Measurements from ENCODE around the gene SBF2. TPM values are rescaled to one million over a fixed set of nuclear protein-coding genes. Genes with fewer than 3 reads are reported as not detected.

SBF2 gene
- polyA plus RNA-seq, 1 donor from 2014 or later: 2.6 TPM

GRCh38 chr11:10308201-10308954, 14.4 kb upstream of the SBF2 start:
- peaks cover 13 to 22% (median 18%) of the 10 kb centered on the region in 3 donors for H3K4me1 Mint-ChIP-seq
- H3K9me3 Mint-ChIP-seq: no peaks in the 10 kb centered on the region
- peak overlapping the region; percentile 66 to 96 (median 67) for H3K27ac Mint-ChIP-seq
- peaks cover 3% of the 10 kb centered on the region for H3K36me3 Mint-ChIP-seq
- peak overlapping the region; percentile 81 to 99 (median 92) for H3K4me3 Mint-ChIP-seq
- H3K27me3 Mint-ChIP-seq: peaks cover 23% of the 10 kb centered on the region

DNA sequence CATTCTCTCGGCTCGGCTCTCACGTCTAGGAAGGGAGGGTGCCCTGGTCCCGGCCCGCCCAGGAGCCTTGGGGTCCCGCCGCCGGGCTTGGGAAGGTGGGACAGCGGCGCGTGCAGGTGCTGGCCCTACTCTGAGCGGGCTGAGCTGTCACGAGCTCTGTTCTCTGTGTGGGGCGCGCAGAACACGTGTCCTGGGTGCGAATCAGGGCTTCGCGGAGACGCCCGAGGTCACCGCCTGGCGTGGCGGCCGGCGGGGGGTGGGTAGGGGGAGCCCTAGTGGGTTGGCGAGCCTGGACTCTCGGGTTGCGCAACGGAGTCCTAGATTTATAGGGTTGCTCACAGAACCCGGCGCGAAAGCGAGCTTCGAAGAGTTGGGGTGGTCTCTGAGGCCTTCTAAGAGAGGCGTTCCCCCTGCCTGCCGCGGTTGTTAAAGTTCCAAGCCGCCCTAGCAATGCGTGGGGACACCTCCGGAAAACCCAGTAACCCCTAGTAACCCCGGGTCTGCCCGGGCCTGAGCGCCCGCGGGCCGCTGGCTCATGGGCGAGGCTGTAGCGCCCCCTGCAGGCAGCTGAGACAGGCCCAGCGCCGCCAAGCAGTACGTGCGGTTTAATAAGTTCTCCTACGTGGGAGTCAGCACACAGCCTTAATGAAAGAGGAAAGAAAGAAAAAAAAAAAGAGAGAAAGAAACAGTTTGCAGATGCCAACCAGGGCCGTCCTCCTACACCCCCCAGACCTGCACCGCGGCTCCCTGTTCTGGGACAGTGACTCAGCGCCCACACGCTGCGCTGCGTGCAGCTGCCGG, 13.6 kb upstream of the SBF2 start:
- Mint-ChIP-seq H3K9me3 (no peaks in the 10 kb centered on the region), H3K27ac (peak overlapping the region; percentile 66 to 96 (median 67)), H3K27me3 (peaks cover 23% of the 10 kb centered on the region), H3K36me3 (peaks cover 3% of the 10 kb centered on the region), H3K4me3 (peak overlapping the region; percentile 81 to 99 (median 92)), H3K4me1 (peaks cover 13 to 23% (median 18%) of the 10 kb centered on the region in 3 donors)

DNA sequence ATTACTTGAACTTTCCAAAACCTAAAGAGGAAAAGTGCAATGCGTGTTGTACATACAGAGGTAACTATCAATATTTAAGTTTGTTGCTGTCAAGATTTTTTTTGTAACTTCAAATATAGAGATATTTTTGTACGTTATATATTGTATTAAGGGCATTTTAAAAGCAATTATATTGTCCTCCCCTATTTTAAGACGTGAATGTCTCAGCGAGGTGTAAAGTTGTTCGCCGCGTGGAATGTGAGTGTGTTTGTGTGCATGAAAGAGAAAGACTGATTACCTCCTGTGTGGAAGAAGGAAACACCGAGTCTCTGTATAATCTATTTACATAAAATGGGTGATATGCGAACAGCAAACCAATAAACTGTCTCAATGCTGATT, 13.0 kb upstream of the SBF2 start:
- peaks cover 3% of the 10 kb centered on the region for H3K36me3 Mint-ChIP-seq
- H3K9me3 Mint-ChIP-seq: no peaks in the 10 kb centered on the region
- peak overlapping the region; percentile 81 to 99 (median 92) for H3K4me3 Mint-ChIP-seq
- peaks cover 23% of the 10 kb centered on the region for H3K27me3 Mint-ChIP-seq
- H3K4me1 Mint-ChIP-seq: peaks cover 13 to 25% (median 20%) of the 10 kb centered on the region in 3 donors
- H3K27ac Mint-ChIP-seq: peak overlapping the region in 1 of 3 donors; percentile 3

DNA sequence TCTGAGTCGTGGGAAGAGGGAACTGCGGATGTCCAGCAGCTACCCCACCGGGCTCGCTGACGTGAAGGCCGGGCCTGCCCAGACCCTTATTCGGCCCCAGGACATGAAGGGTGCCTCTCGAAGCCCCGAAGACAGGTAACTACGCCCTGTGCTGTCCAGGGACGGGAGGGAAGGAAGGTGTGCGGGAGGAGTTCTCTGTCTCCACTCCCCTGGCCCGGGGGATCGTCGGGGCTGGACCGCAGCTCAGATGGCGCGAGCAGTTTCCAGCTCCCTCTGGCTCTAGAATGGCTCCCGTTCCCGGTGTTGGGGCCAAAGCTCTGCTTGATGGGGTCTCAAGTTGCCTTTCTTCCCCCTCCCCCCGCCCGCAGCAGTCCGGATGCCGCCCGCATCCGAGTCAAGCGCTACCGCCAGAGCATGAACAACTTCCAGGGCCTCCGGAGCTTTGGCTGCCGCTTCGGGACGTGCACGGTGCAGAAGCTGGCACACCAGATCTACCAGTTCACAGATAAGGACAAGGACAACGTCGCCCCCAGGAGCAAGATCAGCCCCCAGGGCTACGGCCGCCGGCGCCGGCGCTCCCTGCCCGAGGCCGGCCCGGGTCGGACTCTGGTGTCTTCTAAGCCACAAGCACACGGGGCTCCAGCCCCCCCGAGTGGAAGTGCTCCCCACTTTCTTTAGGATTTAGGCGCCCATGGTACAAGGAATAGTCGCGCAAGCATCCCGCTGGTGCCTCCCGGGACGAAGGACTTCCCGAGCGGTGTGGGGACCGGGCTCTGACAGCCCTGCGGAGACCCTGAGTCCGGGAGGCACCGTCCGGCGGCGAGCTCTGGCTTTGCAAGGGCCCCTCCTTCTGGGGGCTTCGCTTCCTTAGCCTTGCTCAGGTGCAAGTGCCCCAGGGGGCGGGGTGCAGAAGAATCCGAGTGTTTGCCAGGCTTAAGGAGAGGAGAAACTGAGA, 12.2 kb upstream of the SBF2 start:
- Mint-ChIP-seq H3K4me1 (peaks cover 13 to 27% (median 21%) of the 10 kb centered on the region in 3 donors), H3K36me3 (peaks cover 3% of the 10 kb centered on the region), H3K4me3 (peak overlapping the region; percentile 90 to 99 (median 95)), H3K27ac (peak overlapping the region in 2 of 3 donors; percentile 54 to 85), H3K27me3 (peaks cover 23% of the 10 kb centered on the region), H3K9me3 (no peaks in the 10 kb centered on the region)

GRCh38 chr11:10305262-10305963, 11.4 kb upstream of the SBF2 start:
- H3K36me3 Mint-ChIP-seq: peaks cover 3% of the 10 kb centered on the region
- peak overlapping the region; percentile 90 to 99 (median 95) for H3K4me3 Mint-ChIP-seq
- H3K27me3 Mint-ChIP-seq: peaks cover 23% of the 10 kb centered on the region
- H3K9me3 Mint-ChIP-seq: no peaks in the 10 kb centered on the region
- peak overlapping the region in 2 of 3 donors; percentile 67 to 85 for H3K27ac Mint-ChIP-seq
- peaks cover 13 to 27% (median 21%) of the 10 kb centered on the region in 3 donors for H3K4me1 Mint-ChIP-seq

GRCh38 chr11:10304495-10305261, 10.7 kb upstream of the SBF2 start, which contains the start of gene ADM:
TSS of gene ADM (plus strand) at chr11:10305073. CDS start at chr11:10305701, 628 bp downstream.
- Mint-ChIP-seq H3K9me3 (no peaks in the 10 kb centered on the region), H3K4me3 (peak within 1 kb of the TSS; percentile 90 to 99 (median 98)), H3K4me1 (peaks cover 13 to 27% (median 21%) of the 10 kb centered on the region in 3 donors), H3K27ac (peak within 1 kb of the TSS; percentile 63 to 85 (median 67)), H3K36me3 (peaks cover 3% of the 10 kb centered on the region), H3K27me3 (peaks cover 23% of the 10 kb centered on the region)

- H3K27me3 Mint-ChIP-seq: peaks cover 23% of the 10 kb centered on the region
- H3K4me3 Mint-ChIP-seq: peak overlapping the region; percentile 90 to 99 (median 98)
- H3K36me3 Mint-ChIP-seq: no peaks in the 10 kb centered on the region
- no peaks in the 10 kb centered on the region for H3K9me3 Mint-ChIP-seq
- H3K4me1 Mint-ChIP-seq: peaks cover 13 to 27% (median 21%) of the 10 kb centered on the region in 3 donors
- H3K27ac Mint-ChIP-seq: peak overlapping the region; percentile 17 to 63 (median 21)
Measured at GRCh38 chr11:10303558-10304363, 9.7 kb upstream of the SBF2 start.

DNA sequence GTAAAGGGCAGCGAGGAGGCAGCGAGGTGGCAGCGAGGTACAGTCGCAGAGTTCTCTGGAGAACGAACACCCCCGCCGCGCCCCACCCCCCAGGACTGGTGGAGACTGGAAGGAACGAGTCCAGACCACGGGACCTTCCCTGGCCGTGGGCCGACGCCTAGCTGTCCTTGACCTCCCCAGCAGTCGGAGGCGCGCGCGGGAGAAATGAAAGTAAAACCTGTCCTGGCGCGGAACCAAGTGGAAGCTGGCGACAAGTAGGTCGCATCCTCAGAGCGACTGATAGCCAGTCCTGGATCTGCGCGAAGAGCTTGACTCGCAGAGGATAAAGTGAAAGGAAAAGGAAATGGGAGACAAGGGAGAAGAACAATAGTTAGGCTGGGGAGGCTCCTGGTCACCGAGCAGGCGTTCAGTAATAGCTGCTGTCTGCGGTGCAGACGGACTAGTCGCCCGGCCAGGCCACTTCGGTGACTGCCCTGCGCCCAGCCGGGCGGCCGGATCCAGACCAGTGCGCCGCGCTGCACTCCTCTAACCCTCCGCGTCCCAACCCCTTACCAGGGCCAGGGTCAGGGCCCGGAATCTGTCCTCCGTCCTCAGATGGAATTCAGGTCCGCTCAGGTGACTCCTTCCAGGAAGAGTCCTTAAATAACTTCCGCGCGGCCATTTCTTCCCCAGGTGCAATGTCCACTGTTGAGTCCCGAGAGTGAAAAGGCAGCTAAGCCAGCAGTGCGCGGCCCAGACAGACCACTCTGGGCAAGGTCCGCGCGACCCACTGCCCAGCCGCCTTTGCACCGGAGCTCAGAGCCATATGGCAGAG, 8.9 kb upstream of the SBF2 start:
- Mint-ChIP-seq H3K27me3 (peaks cover 25% of the 10 kb centered on the region), H3K27ac (peak overlapping the region; percentile 21 to 96 (median 91)), H3K4me1 (peaks cover 11 to 22% (median 21%) of the 10 kb centered on the region in 3 donors), H3K9me3 (no peaks in the 10 kb centered on the region), H3K4me3 (peak overlapping the region; percentile 90 to 99 (median 98)), H3K36me3 (no peaks in the 10 kb centered on the region)

GRCh38 chr11:10302359-10302743, 8.3 kb upstream of the SBF2 start:
- no peaks in the 10 kb centered on the region for H3K36me3 Mint-ChIP-seq
- peaks cover 11 to 24% (median 19%) of the 10 kb centered on the region in 3 donors for H3K4me1 Mint-ChIP-seq
- H3K4me3 Mint-ChIP-seq: peak overlapping the region; percentile 90 to 99 (median 98)
- peaks cover 29% of the 10 kb centered on the region for H3K27me3 Mint-ChIP-seq
- H3K9me3 Mint-ChIP-seq: no peaks in the 10 kb centered on the region
- H3K27ac Mint-ChIP-seq: peak overlapping the region; percentile 21 to 96 (median 91)

DNA sequence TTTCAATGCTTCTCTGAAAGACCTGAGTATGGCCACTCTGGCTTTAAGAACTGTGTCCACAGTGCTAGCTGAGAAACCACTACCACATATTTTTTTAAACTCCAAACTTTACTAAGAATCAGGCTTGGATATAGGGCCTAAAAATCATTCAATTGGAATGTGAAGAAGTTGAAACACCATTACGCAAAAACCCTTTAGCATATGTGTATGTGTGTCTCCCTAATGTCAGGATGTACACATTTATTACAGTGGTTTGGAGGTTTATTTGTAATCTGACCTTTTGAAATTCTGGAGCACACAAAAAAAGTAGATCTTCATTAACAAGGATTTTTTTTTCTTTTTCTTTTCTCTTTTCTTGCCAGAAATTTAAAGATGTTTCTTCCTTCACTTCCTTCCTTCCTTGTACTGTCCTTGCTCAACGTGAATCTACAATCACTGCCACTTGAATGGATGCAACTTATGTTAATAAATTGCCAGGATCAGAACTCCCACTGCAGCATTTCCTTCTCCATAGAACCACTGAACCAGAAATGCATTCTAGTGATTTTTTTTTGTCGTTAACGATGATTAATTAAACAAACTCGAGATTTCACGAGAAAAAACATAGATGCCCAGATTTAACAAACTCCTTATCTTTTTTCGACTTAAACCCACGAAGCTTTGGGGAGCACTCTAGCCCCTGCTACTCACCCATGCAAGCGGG, 7.8 kb upstream of the SBF2 start:
- Mint-ChIP-seq H3K4me3 (peak overlapping the region in 3 of 4 donors; percentile 90 to 99 (median 99)), H3K9me3 (no peaks in the 10 kb centered on the region), H3K36me3 (no peaks in the 10 kb centered on the region), H3K4me1 (peaks cover 8 to 20% (median 14%) of the 10 kb centered on the region in 3 donors), H3K27me3 (peaks cover 26% of the 10 kb centered on the region), H3K27ac (peak overlapping the region in 2 of 3 donors; percentile 7 to 91)

DNA sequence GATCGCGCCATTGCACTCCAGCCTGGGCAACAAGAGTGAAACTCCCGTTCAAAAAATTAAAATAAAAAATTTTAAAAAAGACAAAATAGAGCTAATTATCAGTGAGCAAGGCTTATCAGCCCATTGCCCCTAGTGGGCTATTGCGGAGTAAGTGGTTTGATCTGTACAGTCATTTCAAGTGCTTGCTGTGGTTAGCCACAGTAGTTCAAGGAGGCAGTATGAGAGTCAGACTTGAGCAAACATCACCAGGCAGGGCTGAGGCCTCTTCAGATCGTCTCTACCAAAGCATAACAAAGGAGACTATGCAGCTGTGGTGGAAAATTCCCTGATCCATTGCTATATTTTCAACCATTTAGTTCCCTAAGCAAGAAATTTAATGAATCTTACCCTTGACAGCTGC, 4.3 kb upstream of the SBF2 start:
- Mint-ChIP-seq H3K36me3 (no peaks in the 10 kb centered on the region), H3K27me3 (peaks cover 24% of the 10 kb centered on the region), H3K4me3 (peak overlapping the region in 1 of 4 donors; percentile 4), H3K9me3 (no peaks in the 10 kb centered on the region), H3K4me1 (peaks cover 8 to 19% (median 18%) of the 10 kb centered on the region in 3 donors), H3K27ac (no peak overlapping the region)

All from IgD-negative memory B cell (primary cell).